GM23338 (cell line): ENCODE data around the gene CLEC14A. TPM values are rescaled to one million over a fixed set of nuclear protein-coding genes. Genes with fewer than 3 reads are reported as not detected.

Experiments
- CTCF ChIP-seq, 2 experiments: fragments of 200-600 bp in 1 of 2; sonication (generic) in 1 of 2; conservative IDR thresholded peaks; 2 replicates each; pipeline versions ENCODE4 v1.5.1 to v1.6.1; 2016 to 2017; ENCODE audit warnings: antibody characterized with exemption in 2 of 2, low read depth in 2 of 2, mild to moderate bottlenecking in 2 of 2, moderate library complexity in 1 of 2
- EZH2 ChIP-seq: fragments of 200-600 bp; sonication (generic); IDR thresholded peaks from one replicate; pipeline ENCODE4 v1.8.0; 2017; ENCODE audit warnings: antibody characterized with exemption, mild to moderate bottlenecking, low read depth; ENCODE audit not compliant: unreplicated experiment
- EZH2phosphoT487 ChIP-seq: fragments of 200-600 bp; sonication (generic); IDR thresholded peaks from one replicate; pipeline ENCODE4 v1.8.1; 2018; ENCODE audit warnings: antibody characterized with exemption; ENCODE audit not compliant: unreplicated experiment
- POLR2AphosphoS5 ChIP-seq: IDR thresholded peaks from 2 replicates; pipeline ENCODE4 v1.6.1; 2016; ENCODE audit warnings: antibody characterized with exemption, low read depth
- STAT1 ChIP-seq: IDR thresholded peaks from one replicate; pipeline ENCODE4 v1.6.1; 2016; ENCODE audit warnings: antibody characterized with exemption; ENCODE audit not compliant: unreplicated experiment
- ZNF114 ChIP-seq: fragments of 250-450 bp; sonication (Bioruptor Pico); IDR thresholded peaks from 2 replicates; pipeline ENCODE4 v1.5.0; 2020; ENCODE audit warnings: mild to moderate bottlenecking, moderate library complexity
- ZNF331 ChIP-seq: fragments of 250-450 bp; sonication (Bioruptor Pico); IDR thresholded peaks from 2 replicates; pipeline ENCODE4 v1.5.0; 2020; ENCODE audit warnings: low read depth, mild to moderate bottlenecking, moderate library complexity
- ZNF462 ChIP-seq: fragments of 250-450 bp; sonication (Bioruptor Pico); IDR thresholded peaks from 2 replicates; pipeline ENCODE4 v1.5.0; 2020; ENCODE audit warnings: mild to moderate bottlenecking, moderate library complexity
- polyA plus RNA-seq: library from polyadenylated mRNA; unstranded; fragments of >200 nt; fragmentation: Nextera tagmentation; extraction: Ambion mirVana; gene quantifications from 2 replicates; pipeline ENCODE4 v1.2.1, GENCODE V29; 2016
- total RNA-seq: library from RNA; depleted of rRNA; stranded (reverse); fragments of >200 nt; shearing (Covaris generic); gene quantifications from 2 replicates; pipeline ENCODE4 v1.2.3, GENCODE V29; 2014

The CLEC14A gene
- total and polyA plus RNA-seq, 2 experiments from 2014 or later: not detected

GRCh38 chr14:38291681-38292467, 36.0 kb upstream of the CLEC14A start (continued):
- TF ChIP-seq ZNF462 (CRISPR knock-in tag) (no peak), ZNF114 (CRISPR knock-in tag) (no peak), STAT1 (no peak), ZNF331 (CRISPR knock-in tag) (no peak), POLR2AphosphoS5 (no peak), CTCF (conservative IDR thresholded peaks at IDR 0.05; ENCODE audit: low read depth in 2 of 2) (no peak), EZH2phosphoT487 (no peak), EZH2 (no peak)
